Mammary epithelial cell (primary cell): Measurements from ENCODE around the gene KYNU.

Source experiments
- EZH2 ChIP-seq: IDR thresholded peaks from 2 replicates; pipeline ENCODE4 v1.6.1; 2012; ENCODE audit warnings: low read length, inconsistent platforms, borderline replicate concordance
- TF ChIP-seq, protein P1 (sequence below), 2 donors: IDR thresholded peaks in 1 of 2; conservative IDR thresholded peaks in 1 of 2; 2 replicates each; pipeline ENCODE4 v1.5.1; 2011 to 2012; ENCODE audit warnings: inconsistent platforms in 2 of 2, low read length in 2 of 2, mild to moderate bottlenecking in 2 of 2, control low read depth in 1 of 2, low read depth in 1 of 2; ENCODE audit not compliant: insufficient read depth in 1 of 2; ENCODE audit errors: extremely low read depth in 1 of 2

DNA sequence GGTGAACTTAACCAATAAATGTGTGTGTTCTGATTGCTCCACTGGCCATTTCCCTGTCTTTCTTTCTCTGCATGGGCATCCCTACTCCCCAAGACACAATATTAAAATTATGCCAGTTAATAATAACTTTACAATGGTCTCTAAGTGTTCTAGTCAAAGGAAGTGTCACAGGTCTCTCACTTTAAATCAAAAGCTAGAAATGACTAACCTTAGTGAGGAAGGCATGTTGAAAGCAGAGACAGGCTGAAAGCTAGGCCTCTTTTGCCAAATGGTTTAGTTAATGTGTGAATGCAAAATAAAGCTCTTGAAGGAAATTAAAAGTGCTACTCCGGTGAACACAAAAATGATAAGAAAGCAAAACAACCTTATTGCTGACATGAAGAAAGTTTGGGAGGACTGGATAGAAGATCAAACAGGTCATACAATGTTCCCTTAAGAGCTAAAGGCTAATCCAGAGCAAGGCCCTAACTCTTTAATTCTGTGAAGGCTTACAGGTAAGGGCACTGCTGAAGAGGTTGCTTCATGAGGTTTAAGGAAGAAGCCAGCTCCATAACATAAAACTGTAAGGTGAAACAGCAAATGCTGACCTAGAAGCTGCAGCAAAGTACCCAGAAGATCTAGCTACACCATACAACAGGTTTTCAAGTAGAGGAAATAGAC lies 207.8 kb downstream of the KYNU start:
- TF ChIP-seq, protein P1, sequence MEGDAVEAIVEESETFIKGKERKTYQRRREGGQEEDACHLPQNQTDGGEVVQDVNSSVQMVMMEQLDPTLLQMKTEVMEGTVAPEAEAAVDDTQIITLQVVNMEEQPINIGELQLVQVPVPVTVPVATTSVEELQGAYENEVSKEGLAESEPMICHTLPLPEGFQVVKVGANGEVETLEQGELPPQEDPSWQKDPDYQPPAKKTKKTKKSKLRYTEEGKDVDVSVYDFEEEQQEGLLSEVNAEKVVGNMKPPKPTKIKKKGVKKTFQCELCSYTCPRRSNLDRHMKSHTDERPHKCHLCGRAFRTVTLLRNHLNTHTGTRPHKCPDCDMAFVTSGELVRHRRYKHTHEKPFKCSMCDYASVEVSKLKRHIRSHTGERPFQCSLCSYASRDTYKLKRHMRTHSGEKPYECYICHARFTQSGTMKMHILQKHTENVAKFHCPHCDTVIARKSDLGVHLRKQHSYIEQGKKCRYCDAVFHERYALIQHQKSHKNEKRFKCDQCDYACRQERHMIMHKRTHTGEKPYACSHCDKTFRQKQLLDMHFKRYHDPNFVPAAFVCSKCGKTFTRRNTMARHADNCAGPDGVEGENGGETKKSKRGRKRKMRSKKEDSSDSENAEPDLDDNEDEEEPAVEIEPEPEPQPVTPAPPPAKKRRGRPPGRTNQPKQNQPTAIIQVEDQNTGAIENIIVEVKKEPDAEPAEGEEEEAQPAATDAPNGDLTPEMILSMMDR (conservative IDR thresholded peaks at IDR 0.05 in 1 of 2, IDR thresholded peaks at IDR 0.05 in 1 of 2; ENCODE audit: extremely low read depth in 1 of 2, insufficient read depth in 1 of 2, low read depth in 1 of 2, low read length in 2 of 2), result no peak
- TF ChIP-seq EZH2, result no peak
